H9 (cell line): ENCODE results near the gene STIM2. TPM values are rescaled to one million over a fixed set of nuclear protein-coding genes. Genes with fewer than 3 reads are reported as not detected.

Source experiments
- DNase-seq: peaks from one replicate; pipeline ENCODE4 v3.0.0-alpha.2; 2017
- H2AFZ ChIP-seq: one replicate; pipeline ENCODE4 v1.6.1; 2013; ENCODE audit warnings: mild to moderate bottlenecking, low read length, control low read depth, moderate library complexity
- H2AK5ac ChIP-seq: 2 replicates; pipeline ENCODE4 v1.6.1; 2013; ENCODE audit warnings: low read length, control low read depth, mixed read lengths; ENCODE audit not compliant: insufficient read length
- H2BK120ac ChIP-seq: one replicate; pipeline ENCODE4 v1.6.1; 2013; ENCODE audit warnings: low read depth, mild to moderate bottlenecking, low read length, control low read depth, inconsistent platforms; ENCODE audit not compliant: poor library complexity, severe bottlenecking
- H2BK12ac ChIP-seq: 2 replicates; pipeline ENCODE4 v1.6.1; 2013; ENCODE audit warnings: low read length, control low read depth, mixed read lengths, low read depth; ENCODE audit not compliant: insufficient read length
- H2BK15ac ChIP-seq: 2 replicates; pipeline ENCODE4 v1.6.1; 2013; ENCODE audit warnings: low read depth, low read length, control low read depth
- H2BK20ac ChIP-seq: one replicate; pipeline ENCODE4 v1.6.1; 2013; ENCODE audit warnings: low read depth, mild to moderate bottlenecking, low read length, control low read depth, inconsistent platforms; ENCODE audit not compliant: poor library complexity, severe bottlenecking
- H2BK5ac ChIP-seq: 2 replicates; pipeline ENCODE4 v1.6.1; 2013; ENCODE audit warnings: low read length, control low read depth, mixed read lengths; ENCODE audit not compliant: insufficient read length
- H3K14ac ChIP-seq: 2 replicates; pipeline ENCODE4 v1.6.1; 2013; ENCODE audit warnings: low read length, control low read depth; ENCODE audit not compliant: insufficient read depth
- H3K18ac ChIP-seq: 2 replicates; pipeline ENCODE4 v1.6.1; 2013; ENCODE audit warnings: low read depth, mild to moderate bottlenecking, mixed read lengths, low read length, control low read depth; ENCODE audit not compliant: insufficient read length
- H3K23ac ChIP-seq: 2 replicates; pipeline ENCODE4 v1.6.1; 2013; ENCODE audit warnings: low read length, control low read depth, mixed read lengths, low read depth; ENCODE audit not compliant: insufficient read length
- H3K23me2 ChIP-seq: 2 replicates; pipeline ENCODE4 v1.6.1; 2013; ENCODE audit warnings: low read depth, mild to moderate bottlenecking, mixed read lengths, low read length, control low read depth; ENCODE audit not compliant: insufficient read length, poor library complexity, severe bottlenecking
- H3K27ac ChIP-seq: 2 replicates; pipeline ENCODE4 v1.5.1; 2013; ENCODE audit warnings: low read length, control low read depth, mixed read lengths, low read depth; ENCODE audit not compliant: insufficient read length
- H3K27me3 ChIP-seq: 2 replicates; pipeline ENCODE4 v1.6.1; 2013; ENCODE audit warnings: low read length, control low read depth, inconsistent platforms; ENCODE audit not compliant: insufficient read depth
- H3K4ac ChIP-seq: 2 replicates; pipeline ENCODE4 v1.6.1; 2013; ENCODE audit warnings: low read depth, mild to moderate bottlenecking, control low read depth, inconsistent platforms, low read length, moderate library complexity
- H3K4me1 ChIP-seq: 2 replicates; pipeline ENCODE4 v1.6.1; 2013; ENCODE audit warnings: low read length, control low read depth, inconsistent platforms; ENCODE audit not compliant: insufficient read depth
- H3K4me2 ChIP-seq: 2 replicates; pipeline ENCODE4 v1.6.1; 2013; ENCODE audit warnings: low read length, control low read depth, mixed read lengths; ENCODE audit not compliant: insufficient read length, insufficient read depth
- H3K56ac ChIP-seq: 2 replicates; pipeline ENCODE4 v1.6.1; 2013; ENCODE audit warnings: low read depth, mild to moderate bottlenecking, mixed read lengths, low read length, control low read depth; ENCODE audit not compliant: insufficient read length
- H3K79me1 ChIP-seq: 2 replicates; pipeline ENCODE4 v1.6.1; 2013; ENCODE audit warnings: low read depth, mild to moderate bottlenecking, moderate library complexity, low read length, control low read depth, inconsistent platforms; ENCODE audit not compliant: insufficient read depth, poor library complexity, severe bottlenecking
- H3K79me2 ChIP-seq: 2 replicates; pipeline ENCODE4 v1.6.1; 2013; ENCODE audit warnings: low read length, control low read depth, inconsistent platforms; ENCODE audit not compliant: insufficient read depth
- H3K9ac ChIP-seq: 2 replicates; pipeline ENCODE4 v1.6.1; 2013; ENCODE audit warnings: low read length, control low read depth, mixed read lengths; ENCODE audit not compliant: insufficient read length; ENCODE audit errors: extremely low read depth
- H3K9me3 ChIP-seq: one replicate; pipeline ENCODE4 v1.6.1; 2013; ENCODE audit warnings: low read depth, low read length, inconsistent platforms; ENCODE audit not compliant: control insufficient read depth
- H3T11ph ChIP-seq: one replicate; pipeline ENCODE4 v1.6.1; 2013; ENCODE audit warnings: mild to moderate bottlenecking, low read length, control low read depth, inconsistent platforms
- H4K20me1 ChIP-seq: one replicate; pipeline ENCODE4 v1.6.1; 2013; ENCODE audit not compliant: control insufficient read depth, insufficient read length, insufficient read depth
- H4K5ac ChIP-seq: 2 replicates; pipeline ENCODE4 v1.6.1; 2013; ENCODE audit warnings: low read depth, mild to moderate bottlenecking, mixed read lengths, low read length, control low read depth; ENCODE audit not compliant: insufficient read length
- H4K8ac ChIP-seq: replicated peaks from 2 replicates; pipeline ENCODE4 v1.6.1; 2013; ENCODE audit warnings: low read length, control low read depth, mixed read lengths, low read depth; ENCODE audit not compliant: insufficient read length
- H4K91ac ChIP-seq: 2 replicates; pipeline ENCODE4 v1.6.1; 2013; ENCODE audit warnings: low read depth, mild to moderate bottlenecking, moderate library complexity, mixed read lengths, low read length, control low read depth; ENCODE audit not compliant: insufficient read length
- H3K27ac Mint-ChIP-seq, 3 experiments: 2 replicates in 2 of 3; 3 replicates in 1 of 3; pipeline ENCODE4 v1.8.0; 2020 to 2021; ENCODE audit warnings: mixed read lengths in 3 of 3, mild to moderate bottlenecking in 1 of 3, moderate library complexity in 1 of 3
- H3K27me3 Mint-ChIP-seq: 2 replicates; pipeline ENCODE4 v1.8.0; 2021; ENCODE audit warnings: low read depth, mild to moderate bottlenecking, moderate library complexity, mixed read lengths
- H3K36me3 Mint-ChIP-seq, 3 experiments: 2 replicates in 2 of 3; 3 replicates in 1 of 3; pipeline ENCODE4 v1.8.0; 2020 to 2021; ENCODE audit warnings: low read depth in 3 of 3, mixed read lengths in 3 of 3; ENCODE audit not compliant: insufficient read depth in 1 of 3
- H3K4me1 Mint-ChIP-seq, 2 experiments: 2 replicates each; pipeline ENCODE4 v1.8.0; 2020; ENCODE audit warnings: mixed read lengths in 2 of 2
- H3K4me3 Mint-ChIP-seq, 2 experiments: 2 replicates in 1 of 2; 3 replicates in 1 of 2; pipeline ENCODE4 v1.8.0; 2020 to 2021; ENCODE audit warnings: mild to moderate bottlenecking in 2 of 2, mixed read lengths in 2 of 2, moderate library complexity in 1 of 2
- H3K9me3 Mint-ChIP-seq, 2 experiments: 2 replicates in 1 of 2; 3 replicates in 1 of 2; pipeline ENCODE4 v1.8.0; 2020; ENCODE audit warnings: mild to moderate bottlenecking in 2 of 2, mixed read lengths in 2 of 2, moderate library complexity in 1 of 2
- WGBS: extraction: QIAGEN DNeasy Blood & Tissue Kit; methylation state at CpG from one replicate; pipeline ENCODE4 v1.1.7; 2013; ENCODE audit warnings: missing lambda C conversion rate, low lambda C conversion rate, mixed read lengths; ENCODE audit not compliant: insufficient read length; ENCODE audit errors: extremely low coverage; 5-methylcytosine and 5-hydroxymethylcytosine counted together
- total RNA-seq: library from RNA; stranded (reverse); gene quantifications from 2 replicates; pipeline ENCODE4 v1.2.1, GENCODE V29; 2021
- TF ChIP-seq, protein P1 (sequence below): fragments of 200-600 bp; sonication (generic); conservative IDR thresholded peaks from 3 replicates; pipeline ENCODE4 v1.8.0; 2021; ENCODE audit warnings: antibody characterized with exemption, mild to moderate bottlenecking

STIM2 gene
- total RNA-seq, 1 experiment from 2014 or later, result 26.2 TPM

DNA sequence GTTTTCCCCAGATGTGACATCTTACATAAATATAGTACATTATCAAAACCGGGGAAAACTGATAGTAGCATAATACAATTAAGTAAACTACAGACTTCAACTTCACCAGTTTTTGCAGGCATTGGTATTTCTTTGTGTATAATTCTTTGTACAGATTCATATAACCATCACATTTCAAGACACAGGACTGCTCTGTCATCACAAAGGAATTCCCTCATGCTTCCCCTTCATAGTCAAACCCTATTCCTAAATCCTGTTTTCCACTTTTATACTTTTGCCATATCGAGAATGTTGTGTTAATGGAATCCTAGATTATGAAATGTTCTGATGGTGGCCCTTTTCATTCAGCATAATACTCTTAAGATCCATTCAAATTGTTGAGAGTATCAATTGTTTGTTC is 36.0 kb downstream of the STIM2 start:
- H4K8ac ChIP-seq, result no peak overlapping the region
- no peaks in the 10 kb centered on the region for H3K27me3 ChIP-seq
- no peaks in the 10 kb centered on the region for H3K79me1 ChIP-seq
- H2AFZ ChIP-seq, result no peak overlapping the region
- Mint-ChIP-seq H3K4me1 (peaks cover 4 to 5% of the 10 kb centered on the region in 2 experiments), H3K36me3 (peaks cover 5 to 6% (median 6%) of the 10 kb centered on the region in 3 experiments; a peak in 6 of 7 replicates), H3K4me3 (no peak overlapping the region), H3K27ac (no peak overlapping the region), H3K27me3 (no peaks in the 10 kb centered on the region), H3K9me3 (peaks cover 0 to 7% of the 10 kb centered on the region in 2 experiments; a peak in 1 of 5 replicates)
- no peak overlapping the region for H2BK12ac ChIP-seq
- no peak overlapping the region for H2AK5ac ChIP-seq
- H3K23me2 ChIP-seq, result no peaks in the 10 kb centered on the region
- H3K27ac ChIP-seq, result no peak overlapping the region
- no peak overlapping the region for H2BK120ac ChIP-seq
- no peak overlapping the region for H3K18ac ChIP-seq
- no peak overlapping the region for H2BK15ac ChIP-seq
- no peaks in the 10 kb centered on the region for H3K79me2 ChIP-seq
- H3K23ac ChIP-seq, result no peak overlapping the region
- H4K20me1 ChIP-seq, result no peaks in the 10 kb centered on the region
- H4K91ac ChIP-seq, result no peak overlapping the region
- H3K14ac ChIP-seq, result no peak overlapping the region
- H2BK5ac ChIP-seq, result no peak overlapping the region
- TF ChIP-seq, protein P1, sequence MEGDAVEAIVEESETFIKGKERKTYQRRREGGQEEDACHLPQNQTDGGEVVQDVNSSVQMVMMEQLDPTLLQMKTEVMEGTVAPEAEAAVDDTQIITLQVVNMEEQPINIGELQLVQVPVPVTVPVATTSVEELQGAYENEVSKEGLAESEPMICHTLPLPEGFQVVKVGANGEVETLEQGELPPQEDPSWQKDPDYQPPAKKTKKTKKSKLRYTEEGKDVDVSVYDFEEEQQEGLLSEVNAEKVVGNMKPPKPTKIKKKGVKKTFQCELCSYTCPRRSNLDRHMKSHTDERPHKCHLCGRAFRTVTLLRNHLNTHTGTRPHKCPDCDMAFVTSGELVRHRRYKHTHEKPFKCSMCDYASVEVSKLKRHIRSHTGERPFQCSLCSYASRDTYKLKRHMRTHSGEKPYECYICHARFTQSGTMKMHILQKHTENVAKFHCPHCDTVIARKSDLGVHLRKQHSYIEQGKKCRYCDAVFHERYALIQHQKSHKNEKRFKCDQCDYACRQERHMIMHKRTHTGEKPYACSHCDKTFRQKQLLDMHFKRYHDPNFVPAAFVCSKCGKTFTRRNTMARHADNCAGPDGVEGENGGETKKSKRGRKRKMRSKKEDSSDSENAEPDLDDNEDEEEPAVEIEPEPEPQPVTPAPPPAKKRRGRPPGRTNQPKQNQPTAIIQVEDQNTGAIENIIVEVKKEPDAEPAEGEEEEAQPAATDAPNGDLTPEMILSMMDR, result no peak
- H3K4ac ChIP-seq, result no peak overlapping the region
- H3K56ac ChIP-seq, result no peak overlapping the region
- no peak overlapping the region for H4K5ac ChIP-seq
- no peak for DNase-seq
- WGBS, result no CpG with 5 or more reads among the region's 2 CpGs
- no peak overlapping the region for H3K4me2 ChIP-seq
- H3K4me1 ChIP-seq, result no peaks in the 10 kb centered on the region
- H3K9ac ChIP-seq, result no peak overlapping the region
- H2BK20ac ChIP-seq, result no peak overlapping the region
- H3K9me3 ChIP-seq, result no peaks in the 10 kb centered on the region
- no peak overlapping the region for H3T11ph ChIP-seq
